Progenitor cell of endocrine pancreas (in vitro differentiated cells): ENCODE measurements around the gene SGO2. TPM values are rescaled to one million over a fixed set of nuclear protein-coding genes. Genes with fewer than 3 reads are reported as not detected.

Experiments
- DNase-seq: peaks from one replicate; pipeline ENCODE4 v3.0.0; 2021; ENCODE audit warnings: low spot score; ENCODE audit not compliant: unreplicated experiment
- H3K27ac Mint-ChIP-seq: 2 replicates; pipeline ENCODE4 v1.8.0; 2021; ENCODE audit warnings: mild to moderate bottlenecking, moderate library complexity, mixed read lengths
- H3K27me3 Mint-ChIP-seq: 2 replicates; pipeline ENCODE4 v1.8.0; 2021; ENCODE audit warnings: mixed read lengths
- H3K36me3 Mint-ChIP-seq: 2 replicates; pipeline ENCODE4 v1.8.0; 2022; ENCODE audit warnings: mixed read lengths; ENCODE audit not compliant: insufficient read depth
- H3K4me1 Mint-ChIP-seq: 2 replicates; pipeline ENCODE4 v1.8.0; 2021; ENCODE audit warnings: low read depth, mixed read lengths
- H3K4me3 Mint-ChIP-seq: 2 replicates; pipeline ENCODE4 v1.8.0; 2021; ENCODE audit warnings: low read depth, mild to moderate bottlenecking, moderate library complexity, mixed read lengths
- H3K9me3 Mint-ChIP-seq: 2 replicates; pipeline ENCODE4 v1.8.0; 2021; ENCODE audit warnings: low read depth, mixed read lengths
- total RNA-seq: library from RNA; stranded (reverse); gene quantifications from 2 replicates; pipeline ENCODE4 v1.2.1, GENCODE V29; 2021
- TF ChIP-seq, protein P1 (sequence below): fragments of 200-600 bp; sonication (generic); IDR thresholded peaks from one replicate; pipeline ENCODE4 v1.5.0; 2021; ENCODE audit warnings: antibody characterized with exemption, mild to moderate bottlenecking; ENCODE audit not compliant: unreplicated experiment

The SGO2 gene
- total RNA-seq, 1 donor from 2014 or later, result 14.1 TPM

DNA sequence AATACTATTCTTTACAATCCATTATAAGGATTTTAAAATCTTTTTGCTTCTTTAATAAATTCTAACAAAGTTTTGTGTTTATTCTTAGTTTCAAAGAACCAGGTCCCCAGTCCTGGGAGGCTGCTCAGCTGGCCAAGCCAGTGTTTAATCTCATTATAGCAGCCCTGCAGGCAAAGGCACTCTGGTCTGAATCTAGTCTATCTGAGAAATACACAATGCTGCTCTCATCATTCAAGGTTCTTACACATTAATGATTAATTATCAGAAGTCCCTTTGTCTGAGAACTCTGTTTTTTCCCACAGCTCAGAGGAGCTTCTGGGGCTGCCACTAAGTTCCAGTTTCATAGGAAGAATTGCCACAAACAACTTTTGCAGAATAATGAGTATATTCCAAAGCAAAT lies 43.8 kb upstream of the SGO2 start:
- Mint-ChIP-seq H3K27ac (peak overlapping the region; percentile 87), H3K36me3 (peaks cover 15% of the 10 kb centered on the region), H3K4me1 (peaks cover 44% of the 10 kb centered on the region), H3K27me3 (no peaks in the 10 kb centered on the region), H3K9me3 (no peaks in the 10 kb centered on the region), H3K4me3 (no peak overlapping the region)
- TF ChIP-seq, protein P1, sequence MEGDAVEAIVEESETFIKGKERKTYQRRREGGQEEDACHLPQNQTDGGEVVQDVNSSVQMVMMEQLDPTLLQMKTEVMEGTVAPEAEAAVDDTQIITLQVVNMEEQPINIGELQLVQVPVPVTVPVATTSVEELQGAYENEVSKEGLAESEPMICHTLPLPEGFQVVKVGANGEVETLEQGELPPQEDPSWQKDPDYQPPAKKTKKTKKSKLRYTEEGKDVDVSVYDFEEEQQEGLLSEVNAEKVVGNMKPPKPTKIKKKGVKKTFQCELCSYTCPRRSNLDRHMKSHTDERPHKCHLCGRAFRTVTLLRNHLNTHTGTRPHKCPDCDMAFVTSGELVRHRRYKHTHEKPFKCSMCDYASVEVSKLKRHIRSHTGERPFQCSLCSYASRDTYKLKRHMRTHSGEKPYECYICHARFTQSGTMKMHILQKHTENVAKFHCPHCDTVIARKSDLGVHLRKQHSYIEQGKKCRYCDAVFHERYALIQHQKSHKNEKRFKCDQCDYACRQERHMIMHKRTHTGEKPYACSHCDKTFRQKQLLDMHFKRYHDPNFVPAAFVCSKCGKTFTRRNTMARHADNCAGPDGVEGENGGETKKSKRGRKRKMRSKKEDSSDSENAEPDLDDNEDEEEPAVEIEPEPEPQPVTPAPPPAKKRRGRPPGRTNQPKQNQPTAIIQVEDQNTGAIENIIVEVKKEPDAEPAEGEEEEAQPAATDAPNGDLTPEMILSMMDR, result no peak
- no peak for DNase-seq

DNA sequence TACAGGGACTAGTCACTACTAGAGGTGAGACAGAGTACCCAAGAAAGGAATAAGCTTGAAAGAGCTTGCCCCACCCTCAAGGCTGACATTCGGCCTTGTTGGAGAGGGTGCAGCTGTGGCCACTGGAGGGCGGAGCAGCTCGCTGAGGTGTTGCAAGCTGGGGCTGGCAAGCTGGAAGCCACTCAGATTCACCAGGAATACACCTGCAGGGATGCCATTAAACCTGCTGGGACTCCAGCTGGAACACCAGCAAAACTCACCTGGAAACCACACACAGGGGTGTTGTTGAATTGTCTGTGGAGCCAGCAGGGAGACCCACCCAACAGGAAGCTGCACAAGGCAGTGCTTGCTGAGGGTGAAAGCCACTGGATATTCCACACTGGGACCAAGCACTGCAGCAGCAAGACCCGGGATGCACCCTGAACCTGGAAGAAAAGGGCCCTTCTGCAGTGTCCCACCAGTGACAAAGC lies 42.2 kb upstream of the SGO2 start:
- H3K4me1 Mint-ChIP-seq, result peaks cover 44% of the 10 kb centered on the region
- peak overlapping the region; percentile 46 for H3K27ac Mint-ChIP-seq
- peak; percentile 32 for DNase-seq
- TF ChIP-seq, protein P1, result peak; percentile 77
- no peak overlapping the region for H3K4me3 Mint-ChIP-seq
- H3K36me3 Mint-ChIP-seq, result peaks cover 11% of the 10 kb centered on the region
- no peaks in the 10 kb centered on the region for H3K27me3 Mint-ChIP-seq
- H3K9me3 Mint-ChIP-seq, result no peaks in the 10 kb centered on the region

DNA sequence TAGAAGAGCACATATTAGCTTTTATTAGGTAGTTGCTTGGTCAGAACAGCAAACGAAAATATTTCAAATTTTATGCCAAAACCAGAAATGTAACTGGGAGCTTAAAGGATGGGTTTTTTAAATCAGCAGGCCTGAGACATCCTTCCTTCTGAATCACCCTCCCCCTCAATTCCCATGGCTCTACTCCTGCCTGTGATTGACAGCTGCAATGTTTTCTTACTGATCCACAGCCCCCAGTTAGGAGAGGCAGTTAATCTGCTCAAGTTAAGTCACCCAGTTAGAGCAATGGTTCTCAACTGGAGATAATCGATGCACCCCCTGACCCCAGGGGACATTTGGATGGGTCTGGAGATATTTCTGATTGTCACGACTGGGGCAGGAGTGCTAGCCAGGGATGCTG lies 41.1 kb upstream of the SGO2 start:
- no peak for DNase-seq
- peak overlapping the region; percentile 71 for H3K27ac Mint-ChIP-seq
- peaks cover 35% of the 10 kb centered on the region for H3K4me1 Mint-ChIP-seq
- H3K36me3 Mint-ChIP-seq, result peaks cover 7% of the 10 kb centered on the region
- H3K27me3 Mint-ChIP-seq, result no peaks in the 10 kb centered on the region
- TF ChIP-seq, protein P1, result no peak
- no peaks in the 10 kb centered on the region for H3K9me3 Mint-ChIP-seq
- no peak overlapping the region for H3K4me3 Mint-ChIP-seq

DNA sequence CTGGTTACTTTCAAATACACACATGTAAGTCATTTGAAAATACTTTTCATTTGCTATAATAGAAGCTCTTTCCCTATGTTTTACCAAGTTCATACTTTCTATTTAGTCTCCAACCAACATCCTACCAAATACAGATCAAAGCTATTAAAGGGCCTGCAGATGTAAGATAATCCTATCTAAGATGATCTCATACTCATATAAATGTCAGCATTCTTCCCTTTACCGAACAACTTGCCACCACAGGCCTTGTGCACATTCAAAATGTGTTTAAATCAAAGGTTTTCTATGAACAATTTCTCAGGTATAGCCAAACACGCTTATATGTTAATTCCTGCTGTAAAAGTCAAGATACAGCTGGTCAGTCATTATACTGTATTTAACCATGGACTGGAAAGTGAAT lies 39.5 kb upstream of the SGO2 start:
- TF ChIP-seq, protein P1, result no peak
- no peaks in the 10 kb centered on the region for H3K9me3 Mint-ChIP-seq
- H3K4me3 Mint-ChIP-seq, result no peak overlapping the region
- H3K4me1 Mint-ChIP-seq, result peaks cover 19% of the 10 kb centered on the region
- no peak overlapping the region for H3K27ac Mint-ChIP-seq
- H3K27me3 Mint-ChIP-seq, result no peaks in the 10 kb centered on the region
- peaks cover 18% of the 10 kb centered on the region for H3K36me3 Mint-ChIP-seq
- no peak for DNase-seq

DNA sequence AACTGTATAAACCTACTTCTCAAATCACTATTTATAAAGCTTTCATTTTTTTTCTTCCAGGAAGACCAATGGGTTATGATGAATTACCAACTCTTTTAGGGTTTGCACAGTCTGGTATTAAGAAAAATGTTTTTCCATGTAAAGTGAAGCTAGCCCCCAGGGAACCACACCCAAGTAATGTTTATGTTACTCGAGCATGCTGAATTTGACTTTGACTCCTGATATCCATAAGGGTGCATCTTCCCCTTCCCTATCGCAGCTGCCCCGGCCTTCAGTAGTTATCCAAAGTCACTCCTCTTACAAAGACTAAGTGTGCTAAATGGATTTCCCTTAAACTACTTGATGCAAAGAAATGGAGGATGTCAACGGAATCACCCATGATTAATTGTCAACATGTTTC lies 37.8 kb upstream of the SGO2 start:
- Mint-ChIP-seq H3K9me3 (no peaks in the 10 kb centered on the region), H3K4me3 (no peak overlapping the region), H3K4me1 (peaks cover 11% of the 10 kb centered on the region), H3K36me3 (peaks cover 27% of the 10 kb centered on the region), H3K27me3 (no peaks in the 10 kb centered on the region), H3K27ac (no peak overlapping the region)
- TF ChIP-seq, protein P1, result no peak
- no peak for DNase-seq
